Neural cell (in vitro differentiated cells): Measurements from ENCODE around the gene GSTA5. TPM values are rescaled to one million over a fixed set of nuclear protein-coding genes. Genes with fewer than 3 reads are reported as not detected.

Experiments used
- H2AFZ ChIP-seq: fragments of 200-600, 300-800 bp; sonication (generic), shearing (Covaris generic); 2 replicates; pipeline ENCODE4 v1.6.0; 2014; ENCODE audit warnings: low read depth, mild to moderate bottlenecking, antibody characterized with exemption, low read length, moderate library complexity
- H3F3A ChIP-seq: fragments of 200-600 bp; shearing (Covaris generic); 2 replicates; pipeline ENCODE4 v1.6.1; 2016; ENCODE audit warnings: mild to moderate bottlenecking, moderate library complexity, mixed read lengths, antibody characterized with exemption, low read length; ENCODE audit not compliant: insufficient read depth, poor library complexity, severe bottlenecking
- H3K27ac ChIP-seq: fragments of 200-600, 300-800 bp; sonication (generic), shearing (Covaris generic); 2 replicates; pipeline ENCODE4 v1.5.1; 2014; ENCODE audit warnings: mild to moderate bottlenecking, low read length, moderate library complexity
- H3K27me3 ChIP-seq: fragments of 300-800, 200-600 bp; sonication (generic), shearing (Covaris generic); 2 replicates; pipeline ENCODE4 v1.6.0; 2014; ENCODE audit warnings: mild to moderate bottlenecking, low read depth, low read length, moderate library complexity; ENCODE audit not compliant: insufficient read depth
- H3K36me3 ChIP-seq: fragments of 300-800, 200-600 bp; sonication (generic), shearing (Covaris generic); 2 replicates; pipeline ENCODE4 v1.5.1; 2014; ENCODE audit warnings: mild to moderate bottlenecking, antibody characterized with exemption, low read length, moderate library complexity; ENCODE audit not compliant: insufficient read depth
- H3K4me2 ChIP-seq: fragments of 300-800, 200-600 bp; sonication (generic), shearing (Covaris generic); 2 replicates; pipeline ENCODE4 v1.6.0; 2014; ENCODE audit warnings: mild to moderate bottlenecking, low read length
- H3K4me3 ChIP-seq: fragments of 300-800, 200-600 bp; sonication (generic), shearing (Covaris generic); 2 replicates; pipeline ENCODE4 v1.5.1; 2014; ENCODE audit warnings: mild to moderate bottlenecking, low read length, moderate library complexity
- H3K79me2 ChIP-seq: fragments of 200-600 bp; shearing (Covaris generic); replicated peaks from 2 replicates; pipeline ENCODE4 v1.6.0; 2014; ENCODE audit warnings: mild to moderate bottlenecking, low read length, moderate library complexity; ENCODE audit not compliant: insufficient read depth
- H3K9ac ChIP-seq: fragments of 300-800, 200-600 bp; sonication (generic), shearing (Covaris generic); 2 replicates; pipeline ENCODE4 v1.6.1; 2016; ENCODE audit warnings: mild to moderate bottlenecking, low read length, mixed read lengths
- H3K9me2 ChIP-seq: fragments of 200-600 bp; shearing (Covaris generic); 2 replicates; pipeline ENCODE4 v1.6.1; 2016; ENCODE audit warnings: mild to moderate bottlenecking, low read length, mixed read lengths; ENCODE audit not compliant: insufficient read depth
- H3K9me3 ChIP-seq: fragments of 200-600, 300-800 bp; sonication (generic), shearing (Covaris generic); 2 replicates; pipeline ENCODE4 v1.6.1; 2016; ENCODE audit warnings: mild to moderate bottlenecking, mixed run types, low read length, moderate library complexity, mixed read lengths
- H4K20me1 ChIP-seq: fragments of 200-600 bp; shearing (Covaris generic); 2 replicates; pipeline ENCODE4 v1.6.1; 2016; ENCODE audit warnings: mild to moderate bottlenecking, mixed run types; ENCODE audit not compliant: insufficient read depth
- EP300 ChIP-seq: fragments of 450-650 bp; conservative IDR thresholded peaks from 2 replicates; pipeline ENCODE4 v1.6.1; 2014; ENCODE audit warnings: antibody characterized with exemption, mild to moderate bottlenecking, moderate library complexity; ENCODE audit not compliant: poor library complexity, severe bottlenecking
- EZH2 ChIP-seq: fragments of 200-600, 300-800 bp; shearing (Covaris generic), sonication (generic); IDR thresholded peaks from 2 replicates; pipeline ENCODE4 v1.6.1; 2014; ENCODE audit warnings: antibody characterized with exemption, low read length, borderline replicate concordance, mild to moderate bottlenecking; ENCODE audit not compliant: insufficient read depth, poor library complexity, severe bottlenecking
- MXI1 ChIP-seq: fragments of 450-650 bp; conservative IDR thresholded peaks from 2 replicates; pipeline ENCODE4 v1.6.1; 2014; ENCODE audit warnings: antibody characterized with exemption, mild to moderate bottlenecking; ENCODE audit not compliant: poor library complexity, severe bottlenecking
- POLR2AphosphoS5 ChIP-seq: IDR thresholded peaks from 2 replicates; pipeline ENCODE4 v1.6.1; 2012
- RAD21 ChIP-seq: fragments of 450-650 bp; conservative IDR thresholded peaks from 2 replicates; pipeline ENCODE4 v1.6.1; 2014; ENCODE audit warnings: antibody characterized with exemption, mild to moderate bottlenecking, moderate library complexity
- SMC3 ChIP-seq: fragments of 450-650 bp; conservative IDR thresholded peaks from 2 replicates; pipeline ENCODE4 v1.6.1; 2014; ENCODE audit warnings: antibody characterized with exemption, mild to moderate bottlenecking, moderate library complexity; ENCODE audit not compliant: poor library complexity
- TAF1 ChIP-seq: IDR thresholded peaks from 2 replicates; pipeline ENCODE4 v1.6.1; 2012; ENCODE audit warnings: low read depth
- polyA plus RNA-seq: library from polyadenylated mRNA; depleted of rRNA; stranded (reverse); fragments of >200 nt; gene quantifications from 2 replicates; pipeline ENCODE4 v1.2.3, GENCODE V29; 2014
- TF ChIP-seq, protein P1 (sequence below): fragments of 450-650 bp; IDR thresholded peaks from 2 replicates; pipeline ENCODE4 v1.5.1; 2014; ENCODE audit warnings: antibody characterized with exemption, mild to moderate bottlenecking, moderate library complexity; ENCODE audit not compliant: poor library complexity, severe bottlenecking
- TF ChIP-seq, protein P2 (sequence below): IDR thresholded peaks from 2 replicates; pipeline ENCODE4 v1.6.1; 2012; ENCODE audit warnings: borderline replicate concordance

GSTA5 gene
- polyA plus RNA-seq, 1 donor from 2014 or later, result not detected

DNA sequence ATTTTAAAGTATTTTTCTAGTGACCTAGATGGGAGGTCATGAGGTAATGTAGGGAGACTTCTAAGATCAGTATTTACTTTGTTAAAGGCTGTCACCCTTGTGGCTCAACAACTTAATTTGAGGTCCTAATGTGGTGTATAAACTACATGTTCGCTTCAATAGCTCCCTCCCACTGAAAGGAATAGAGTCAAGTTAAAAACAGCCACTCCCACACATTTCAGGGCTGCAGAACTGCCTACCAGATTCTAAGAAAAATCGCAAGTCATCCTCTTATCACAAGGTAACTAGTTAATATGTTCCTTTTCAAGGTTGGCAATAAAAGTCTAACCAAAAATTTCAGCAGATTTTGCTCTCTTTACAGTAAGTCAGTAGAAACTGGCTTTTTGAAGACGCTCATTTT, 52.1 kb downstream of the GSTA5 start:
- H3K9ac ChIP-seq, result no peak overlapping the region
- no peaks in the 10 kb centered on the region for H3K36me3 ChIP-seq
- H2AFZ ChIP-seq, result no peak overlapping the region
- no peaks in the 10 kb centered on the region for H3F3A ChIP-seq
- no peaks in the 10 kb centered on the region for H4K20me1 ChIP-seq
- no peaks in the 10 kb centered on the region for H3K27me3 ChIP-seq
- H3K4me3 ChIP-seq, result no peak overlapping the region
- TF ChIP-seq EP300 (no peak), EZH2 (no peak), SMC3 (no peak), MXI1 (no peak), TAF1 (no peak), RAD21 (no peak), POLR2AphosphoS5 (no peak)
- TF ChIP-seq, protein P1, sequence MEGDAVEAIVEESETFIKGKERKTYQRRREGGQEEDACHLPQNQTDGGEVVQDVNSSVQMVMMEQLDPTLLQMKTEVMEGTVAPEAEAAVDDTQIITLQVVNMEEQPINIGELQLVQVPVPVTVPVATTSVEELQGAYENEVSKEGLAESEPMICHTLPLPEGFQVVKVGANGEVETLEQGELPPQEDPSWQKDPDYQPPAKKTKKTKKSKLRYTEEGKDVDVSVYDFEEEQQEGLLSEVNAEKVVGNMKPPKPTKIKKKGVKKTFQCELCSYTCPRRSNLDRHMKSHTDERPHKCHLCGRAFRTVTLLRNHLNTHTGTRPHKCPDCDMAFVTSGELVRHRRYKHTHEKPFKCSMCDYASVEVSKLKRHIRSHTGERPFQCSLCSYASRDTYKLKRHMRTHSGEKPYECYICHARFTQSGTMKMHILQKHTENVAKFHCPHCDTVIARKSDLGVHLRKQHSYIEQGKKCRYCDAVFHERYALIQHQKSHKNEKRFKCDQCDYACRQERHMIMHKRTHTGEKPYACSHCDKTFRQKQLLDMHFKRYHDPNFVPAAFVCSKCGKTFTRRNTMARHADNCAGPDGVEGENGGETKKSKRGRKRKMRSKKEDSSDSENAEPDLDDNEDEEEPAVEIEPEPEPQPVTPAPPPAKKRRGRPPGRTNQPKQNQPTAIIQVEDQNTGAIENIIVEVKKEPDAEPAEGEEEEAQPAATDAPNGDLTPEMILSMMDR, result no peak
- TF ChIP-seq, protein P2, sequence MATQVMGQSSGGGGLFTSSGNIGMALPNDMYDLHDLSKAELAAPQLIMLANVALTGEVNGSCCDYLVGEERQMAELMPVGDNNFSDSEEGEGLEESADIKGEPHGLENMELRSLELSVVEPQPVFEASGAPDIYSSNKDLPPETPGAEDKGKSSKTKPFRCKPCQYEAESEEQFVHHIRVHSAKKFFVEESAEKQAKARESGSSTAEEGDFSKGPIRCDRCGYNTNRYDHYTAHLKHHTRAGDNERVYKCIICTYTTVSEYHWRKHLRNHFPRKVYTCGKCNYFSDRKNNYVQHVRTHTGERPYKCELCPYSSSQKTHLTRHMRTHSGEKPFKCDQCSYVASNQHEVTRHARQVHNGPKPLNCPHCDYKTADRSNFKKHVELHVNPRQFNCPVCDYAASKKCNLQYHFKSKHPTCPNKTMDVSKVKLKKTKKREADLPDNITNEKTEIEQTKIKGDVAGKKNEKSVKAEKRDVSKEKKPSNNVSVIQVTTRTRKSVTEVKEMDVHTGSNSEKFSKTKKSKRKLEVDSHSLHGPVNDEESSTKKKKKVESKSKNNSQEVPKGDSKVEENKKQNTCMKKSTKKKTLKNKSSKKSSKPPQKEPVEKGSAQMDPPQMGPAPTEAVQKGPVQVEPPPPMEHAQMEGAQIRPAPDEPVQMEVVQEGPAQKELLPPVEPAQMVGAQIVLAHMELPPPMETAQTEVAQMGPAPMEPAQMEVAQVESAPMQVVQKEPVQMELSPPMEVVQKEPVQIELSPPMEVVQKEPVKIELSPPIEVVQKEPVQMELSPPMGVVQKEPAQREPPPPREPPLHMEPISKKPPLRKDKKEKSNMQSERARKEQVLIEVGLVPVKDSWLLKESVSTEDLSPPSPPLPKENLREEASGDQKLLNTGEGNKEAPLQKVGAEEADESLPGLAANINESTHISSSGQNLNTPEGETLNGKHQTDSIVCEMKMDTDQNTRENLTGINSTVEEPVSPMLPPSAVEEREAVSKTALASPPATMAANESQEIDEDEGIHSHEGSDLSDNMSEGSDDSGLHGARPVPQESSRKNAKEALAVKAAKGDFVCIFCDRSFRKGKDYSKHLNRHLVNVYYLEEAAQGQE, result no peak
- H3K4me2 ChIP-seq, result no peak overlapping the region
- H3K9me3 ChIP-seq, result no peaks in the 10 kb centered on the region
- H3K27ac ChIP-seq, result no peak overlapping the region
- no peaks in the 10 kb centered on the region for H3K9me2 ChIP-seq
- H3K79me2 ChIP-seq, result no peaks in the 10 kb centered on the region

DNA sequence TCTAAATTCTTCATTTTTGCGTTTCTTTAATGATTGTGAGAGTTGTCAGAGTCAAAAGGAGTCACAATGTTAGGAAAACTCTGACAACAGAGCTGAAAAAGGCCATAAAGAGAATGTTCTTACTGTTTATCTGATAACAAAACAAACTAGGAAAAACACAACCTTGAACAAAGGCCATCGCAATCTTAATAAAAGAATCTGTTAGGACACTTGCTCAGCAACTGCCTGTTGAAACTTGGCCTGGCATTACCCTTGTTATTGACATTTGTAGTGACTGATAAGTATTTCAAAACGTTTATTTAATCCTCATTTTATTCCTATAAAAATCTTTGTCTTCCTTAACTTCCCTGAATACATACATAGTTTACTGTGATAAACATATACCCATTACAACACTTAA, 52.7 kb downstream of the GSTA5 start:
- H3K27ac ChIP-seq, result no peak overlapping the region
- no peaks in the 10 kb centered on the region for H3K9me3 ChIP-seq
- no peaks in the 10 kb centered on the region for H3F3A ChIP-seq
- H4K20me1 ChIP-seq, result no peaks in the 10 kb centered on the region
- H2AFZ ChIP-seq, result no peak overlapping the region
- no peak for TF ChIP-seq TAF1
- TF ChIP-seq POLR2AphosphoS5, result no peak
- TF ChIP-seq, protein P2, result no peak
- no peak for TF ChIP-seq SMC3
- TF ChIP-seq, protein P1, result no peak
- TF ChIP-seq EZH2, result no peak
- H3K4me3 ChIP-seq, result no peak overlapping the region
- H3K36me3 ChIP-seq, result no peaks in the 10 kb centered on the region
- no peak overlapping the region for H3K9ac ChIP-seq
- H3K79me2 ChIP-seq, result no peaks in the 10 kb centered on the region
- no peaks in the 10 kb centered on the region for H3K27me3 ChIP-seq
- H3K9me2 ChIP-seq, result no peaks in the 10 kb centered on the region
- H3K4me2 ChIP-seq, result no peak overlapping the region
